NOMO-1 treated with dmso at 0.1 percent for 144 hours (cell line): ENCODE measurements around the gene SMCO4.

Experiments
- DNase-seq: peaks from one replicate; lab custom pipeline; 2025; ENCODE audit not compliant: unreplicated experiment; lab: John Stamatoyannopoulos, UW

The SMCO4 gene

DNA sequence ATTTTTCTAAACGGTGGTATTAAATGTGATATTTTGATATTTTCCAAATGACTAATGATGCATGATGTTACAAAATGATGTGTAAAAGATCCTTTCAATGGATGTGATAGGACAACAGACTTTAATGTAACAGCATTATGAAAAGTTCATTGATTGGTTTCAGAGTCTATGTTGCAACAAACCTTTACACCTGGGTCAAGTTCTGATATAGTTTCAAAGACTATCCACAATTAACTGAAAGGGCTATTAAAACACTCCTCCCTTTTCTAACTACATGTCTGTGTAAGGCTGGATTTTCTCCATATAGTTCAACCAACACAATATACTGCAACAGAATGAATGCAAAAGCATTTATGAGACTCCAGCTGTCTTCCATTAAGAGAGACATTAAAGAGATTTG, 35.7 kb downstream of the SMCO4 start:
- no peak for DNase-seq

DNA sequence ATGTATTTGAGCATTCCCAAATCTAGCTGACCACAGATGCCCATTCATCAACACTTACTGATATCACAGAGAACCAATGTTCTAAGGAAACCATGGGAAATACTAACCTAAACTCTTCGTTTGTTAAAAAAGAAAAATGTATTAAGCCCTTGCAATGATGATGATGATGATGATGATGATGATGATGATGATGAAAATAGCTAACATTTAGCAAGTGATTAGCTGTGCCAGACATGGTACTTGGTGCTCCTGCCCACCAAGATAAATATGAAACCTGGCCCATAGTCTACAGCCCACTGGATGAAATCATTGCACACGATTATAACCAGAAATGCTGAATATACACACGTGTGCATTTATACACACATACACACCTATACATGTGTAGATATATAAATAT, 37.5 kb downstream of the SMCO4 start:
- no peak for DNase-seq

DNA sequence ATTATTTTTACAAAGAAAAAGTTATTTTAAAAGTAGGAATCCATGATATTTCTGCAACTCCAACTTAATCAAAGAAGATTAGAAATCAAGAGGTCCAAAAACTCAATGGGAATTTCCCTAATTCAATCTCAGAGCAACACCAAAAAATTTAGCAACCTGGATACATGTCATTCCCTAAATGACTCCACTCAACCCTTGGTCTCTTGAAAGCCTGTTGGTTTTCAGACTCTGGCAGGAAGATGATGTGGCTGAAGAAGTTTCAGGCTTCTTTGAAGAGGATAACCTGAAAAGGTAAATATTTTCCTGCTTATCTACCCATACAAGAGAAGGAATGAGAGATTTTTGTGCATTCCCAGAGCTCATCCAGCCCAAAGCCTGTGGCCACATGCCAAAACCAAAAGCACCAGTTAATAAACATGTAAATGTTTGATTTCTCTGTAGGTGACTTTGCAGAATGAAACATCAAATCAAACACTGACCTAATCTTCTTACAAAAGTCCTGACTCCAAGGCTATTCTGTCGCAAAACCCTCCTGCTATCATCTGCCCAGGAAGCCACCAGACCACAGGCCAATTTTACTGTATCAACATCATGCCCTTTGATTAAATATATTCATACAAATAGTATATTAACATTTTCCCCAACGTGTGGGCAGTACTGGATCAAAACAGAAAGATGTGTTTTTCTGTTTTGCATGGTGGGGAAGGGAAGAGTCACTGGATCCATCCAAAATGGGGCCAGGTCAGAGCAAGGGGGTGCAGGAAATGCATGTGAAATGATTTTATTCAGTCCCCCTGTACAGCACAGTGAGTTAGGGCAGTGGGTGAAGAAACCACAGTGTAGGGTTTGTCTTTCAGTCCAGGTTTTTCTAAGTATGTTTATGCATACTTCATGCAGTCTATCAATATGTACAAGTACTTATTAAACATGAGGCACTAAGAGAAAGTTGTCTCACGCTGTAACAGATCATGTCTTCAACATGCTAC, 38.8 kb downstream of the SMCO4 start:
- DNase-seq, result no peak

DNA sequence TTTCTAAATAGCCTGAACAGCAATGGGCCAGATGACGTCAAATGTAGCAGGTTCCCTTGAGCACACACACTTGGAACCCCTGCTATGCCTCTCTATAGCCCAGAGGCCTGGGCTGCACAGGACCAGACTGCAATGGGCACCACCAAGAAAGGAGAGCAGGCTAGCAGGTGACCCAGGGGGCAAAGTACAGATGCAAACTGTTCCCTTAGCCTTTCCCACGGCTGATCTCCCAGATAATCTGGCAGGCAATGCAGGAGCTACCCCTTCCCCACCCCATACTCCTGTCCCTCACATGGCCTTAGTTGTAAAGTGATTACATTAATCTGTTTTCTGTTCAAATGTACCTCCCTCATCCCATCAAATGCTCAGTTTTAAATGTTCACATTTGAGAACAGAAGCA, 41.3 kb downstream of the SMCO4 start:
- DNase-seq, result no peak

DNA sequence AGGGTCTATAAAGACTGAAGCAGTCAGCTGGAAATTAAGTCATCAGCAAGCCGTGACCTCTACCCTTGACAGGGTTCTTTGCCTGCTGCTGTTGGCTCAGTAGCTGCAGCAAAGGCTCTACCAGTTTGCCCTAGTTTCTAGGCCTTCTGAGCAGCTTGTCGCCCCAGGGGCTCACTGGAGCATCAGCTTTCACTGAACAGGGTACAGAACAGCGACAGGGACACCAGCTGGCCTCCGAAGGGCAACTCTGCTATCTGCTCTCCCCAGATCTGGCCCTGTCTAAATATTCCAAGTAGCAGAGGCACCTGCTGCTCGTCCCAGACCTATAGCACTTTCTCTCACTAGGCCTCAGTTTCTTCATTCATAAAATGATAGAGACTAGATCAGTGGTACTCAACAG, 42.4 kb downstream of the SMCO4 start:
- DNase-seq, result no peak

DNA sequence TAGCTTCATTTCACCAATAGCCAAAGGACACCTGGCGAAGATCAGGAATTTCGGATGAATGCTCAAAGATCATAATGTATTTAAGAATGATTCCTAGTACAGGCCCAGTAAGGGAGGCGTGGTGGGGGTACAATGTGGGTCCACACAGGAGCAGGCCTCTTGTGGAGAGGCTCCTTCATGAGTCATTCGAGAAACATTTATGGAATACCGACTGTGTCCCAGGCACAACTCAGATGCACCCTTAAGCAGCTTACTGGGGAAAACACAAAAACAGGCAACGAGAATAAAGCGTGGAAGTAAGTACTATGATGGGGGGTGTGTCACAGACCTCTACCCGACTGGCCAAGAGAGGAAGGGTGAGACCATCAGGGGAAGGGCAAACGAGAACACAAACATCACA, 44.5 kb downstream of the SMCO4 start:
- no peak for DNase-seq

DNA sequence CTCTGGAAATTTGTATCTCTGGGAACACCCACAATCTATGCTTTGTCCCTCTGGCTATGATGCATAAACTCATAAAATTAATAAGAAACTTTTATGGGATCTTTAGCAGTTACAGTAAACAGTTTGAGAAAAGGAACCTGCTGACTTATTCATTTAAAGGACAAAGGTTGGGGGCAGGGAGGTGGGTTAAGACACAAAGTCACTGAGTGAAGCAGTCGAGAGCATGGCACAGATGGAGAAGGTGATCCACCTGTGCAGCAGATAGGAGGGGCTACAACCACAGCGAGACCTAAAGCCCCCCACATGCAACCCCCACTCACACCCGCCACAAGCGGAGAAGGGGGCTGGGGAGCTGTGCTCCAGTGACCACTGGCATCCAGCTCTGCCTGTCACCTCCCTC, 45.0 kb downstream of the SMCO4 start:
- no peak for DNase-seq

DNA sequence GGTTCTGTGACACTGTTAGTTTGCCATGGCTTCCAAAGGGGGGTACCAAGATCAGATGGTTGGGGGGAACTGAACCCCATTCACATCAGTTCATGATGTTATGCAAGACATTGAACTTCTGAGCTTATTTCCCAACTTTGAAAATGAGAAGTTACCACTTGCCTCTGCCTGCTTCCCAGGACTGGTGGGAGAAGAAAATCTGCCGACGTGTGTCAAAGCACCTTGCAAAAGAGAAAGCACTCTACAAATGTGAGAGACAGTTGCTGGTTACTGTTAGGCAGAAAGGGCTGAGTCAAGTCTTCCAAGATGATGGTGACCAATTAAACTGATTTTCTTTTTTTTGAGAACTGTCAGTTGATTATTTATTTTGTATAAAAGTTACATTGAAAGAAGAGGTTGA, 45.6 kb downstream of the SMCO4 start:
- peak; percentile 63 for DNase-seq

DNA sequence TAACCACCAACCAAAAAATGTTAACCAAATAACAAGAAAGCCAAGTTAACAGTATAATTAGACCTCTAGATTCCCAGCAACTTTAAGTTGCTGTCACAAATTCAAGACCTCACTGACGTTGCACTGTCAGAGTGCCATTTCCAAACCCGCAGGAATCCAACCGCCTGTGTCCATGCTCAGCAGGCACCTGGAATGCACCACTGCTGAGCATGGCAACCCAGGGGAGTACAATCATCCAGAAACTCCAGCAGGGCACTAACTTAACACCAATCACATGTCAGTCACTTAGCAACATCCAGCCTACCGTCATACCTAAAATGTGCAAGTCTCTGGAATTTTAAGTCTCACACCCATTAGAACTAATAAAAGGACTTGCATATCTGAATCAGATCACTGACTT, 48.8 kb downstream of the SMCO4 start:
- no peak for DNase-seq

DNA sequence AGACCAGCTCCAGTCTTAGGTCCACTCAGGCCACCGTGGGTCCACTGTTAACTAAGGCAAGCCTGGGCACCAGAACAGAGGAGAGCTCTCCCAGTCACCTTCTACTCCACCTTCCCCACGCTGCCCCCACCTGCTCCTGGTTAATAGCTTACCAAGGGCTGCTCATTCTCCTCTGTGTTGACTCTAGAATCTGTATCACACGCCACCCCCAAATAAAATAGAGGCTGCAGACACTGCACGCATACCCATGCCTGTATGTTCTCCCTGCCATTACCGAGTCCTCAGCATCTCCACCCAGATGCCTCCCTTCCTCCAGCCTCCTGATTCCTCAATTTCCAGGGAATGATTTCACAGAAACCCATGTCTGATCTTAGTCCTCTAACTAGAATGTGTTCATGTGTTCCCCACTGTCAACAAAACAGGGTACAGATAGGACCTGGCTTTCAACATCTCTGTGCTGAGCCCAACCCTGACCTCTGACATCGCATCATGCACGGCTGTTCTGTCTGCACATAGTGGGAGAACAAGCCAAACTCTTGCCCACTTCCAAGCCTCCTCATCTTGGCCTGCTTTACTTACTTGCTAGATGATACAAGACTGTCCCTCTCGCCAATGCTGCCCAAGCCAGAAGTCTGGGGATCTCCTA, 49.8 kb downstream of the SMCO4 start:
- DNase-seq, result no peak

DNA sequence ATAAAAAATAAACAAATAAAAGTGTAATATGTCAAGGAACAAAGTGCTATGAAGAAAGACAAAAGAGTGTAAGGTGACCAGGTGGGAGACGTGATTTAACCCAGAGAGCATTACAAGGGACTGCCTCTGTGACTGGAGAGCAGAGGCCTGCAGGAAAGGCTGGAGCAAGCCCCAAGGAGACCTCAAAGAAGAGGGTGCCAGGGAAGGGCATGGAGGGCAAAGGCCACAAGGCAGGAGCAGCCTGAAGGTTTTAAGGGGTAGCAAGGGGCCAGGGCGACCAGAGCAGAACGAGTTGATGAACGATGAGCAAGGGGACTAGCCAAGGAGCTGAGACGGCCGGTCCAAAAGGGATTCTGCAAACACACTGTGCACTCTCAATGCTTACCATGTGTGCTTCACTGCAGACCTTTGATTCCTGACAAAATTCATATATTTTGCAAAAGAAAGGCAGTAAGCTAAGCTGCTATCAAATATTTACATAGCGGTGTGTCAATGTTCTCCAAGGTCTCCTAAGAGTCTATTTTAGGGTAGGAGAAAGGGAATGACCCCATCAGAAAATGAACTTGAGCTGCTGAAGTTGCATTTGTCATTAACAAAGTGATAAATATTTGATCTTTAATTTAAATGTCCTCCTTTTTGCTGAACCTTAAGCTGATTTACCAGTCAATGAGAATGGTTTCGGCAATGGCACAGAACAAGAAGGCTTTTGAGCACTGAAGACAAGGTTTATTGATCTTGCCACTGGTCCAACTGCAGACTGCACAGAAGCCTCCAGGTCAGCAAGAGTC, 50.5 kb downstream of the SMCO4 start:
- DNase-seq, result no peak

DNA sequence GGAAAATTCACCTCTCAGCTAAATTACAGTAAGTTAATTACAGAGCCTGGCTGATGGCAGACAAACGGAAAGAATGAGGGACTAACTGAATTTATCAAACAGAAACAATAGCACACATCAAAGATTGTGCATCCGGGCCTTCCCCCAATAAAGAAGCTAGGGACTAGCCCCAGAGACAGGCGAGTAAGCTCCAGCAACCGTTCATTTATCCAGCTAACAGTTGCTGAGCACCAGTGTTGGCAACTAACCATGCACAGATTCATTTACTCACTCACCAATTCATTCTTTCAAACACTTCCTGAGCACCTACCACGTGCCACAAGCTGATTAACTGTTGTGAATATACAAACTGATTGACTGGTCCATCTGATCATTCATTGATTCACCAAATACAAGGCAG, 51.2 kb downstream of the SMCO4 start:
- DNase-seq, result no peak

DNA sequence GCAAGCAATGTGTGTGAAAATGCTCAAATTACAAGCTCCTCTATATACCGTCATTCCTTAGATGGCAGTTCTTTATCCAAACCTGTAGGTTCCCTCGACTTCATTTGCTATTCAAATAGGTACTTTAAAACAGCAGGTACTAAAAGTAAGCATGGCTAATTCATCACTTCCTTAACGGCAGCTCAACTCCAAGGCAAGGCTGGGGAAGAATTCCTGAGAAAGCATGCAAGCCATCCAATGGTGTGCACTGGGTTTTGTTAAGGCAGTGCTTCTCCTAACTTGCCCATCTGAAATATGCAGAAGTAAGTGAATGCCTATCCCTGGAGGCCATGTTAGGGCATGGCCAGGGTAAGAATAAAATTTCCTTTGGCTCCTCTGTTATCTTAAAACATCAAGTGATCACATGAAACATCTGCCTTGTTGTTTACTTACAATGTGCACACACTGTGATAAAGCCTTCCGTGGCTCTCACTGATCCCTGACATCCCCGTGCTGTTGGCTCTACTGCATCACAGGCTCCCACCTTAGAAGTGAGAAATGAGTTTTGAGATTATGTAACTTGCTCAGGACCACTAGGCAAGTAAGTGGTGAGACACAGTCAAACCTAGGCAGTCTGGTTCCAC, 52.1 kb downstream of the SMCO4 start:
- no peak for DNase-seq

DNA sequence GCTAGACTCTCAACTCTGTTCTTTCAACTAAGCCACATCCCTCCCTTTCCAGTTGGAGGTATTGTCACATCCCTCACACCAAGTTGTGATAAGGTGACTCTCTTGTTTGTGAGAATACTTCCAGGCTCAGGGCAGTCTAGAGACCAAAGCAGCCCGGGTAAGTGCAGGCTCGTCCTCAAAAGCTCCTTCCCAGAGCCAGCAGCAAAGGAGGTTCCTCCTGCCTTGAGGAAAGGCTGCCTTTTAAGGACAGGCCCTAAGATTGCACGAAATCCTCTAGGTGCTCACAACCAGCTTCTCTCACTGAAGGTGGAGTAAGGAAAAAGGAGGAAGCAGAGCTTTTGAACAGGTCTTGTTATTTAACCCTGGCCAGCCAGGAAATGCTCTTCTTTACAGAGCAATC, 53.4 kb downstream of the SMCO4 start:
- DNase-seq, result no peak

DNA sequence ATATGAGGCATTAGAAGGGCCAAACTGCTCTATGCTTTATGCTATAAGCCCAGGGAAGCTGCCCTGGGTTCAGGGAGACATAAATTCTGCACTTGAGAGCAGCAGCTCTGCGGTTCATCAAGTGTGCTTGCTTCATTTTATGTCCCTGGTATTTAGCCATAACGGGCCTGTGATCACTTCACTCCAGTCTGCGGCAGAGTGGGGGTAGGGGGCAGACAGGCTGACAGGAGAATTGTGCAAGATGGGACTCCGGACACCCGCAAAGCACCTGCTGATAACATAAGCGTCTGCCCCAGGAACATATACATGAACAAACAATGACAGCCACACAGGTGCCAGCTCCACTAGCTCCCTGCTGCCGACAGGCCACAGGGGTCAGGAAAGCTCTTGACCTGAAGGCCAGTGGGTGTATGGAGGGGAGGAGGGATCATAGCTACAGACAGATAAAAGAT, 56.1 kb downstream of the SMCO4 start:
- DNase-seq, result peak; percentile 31

DNA sequence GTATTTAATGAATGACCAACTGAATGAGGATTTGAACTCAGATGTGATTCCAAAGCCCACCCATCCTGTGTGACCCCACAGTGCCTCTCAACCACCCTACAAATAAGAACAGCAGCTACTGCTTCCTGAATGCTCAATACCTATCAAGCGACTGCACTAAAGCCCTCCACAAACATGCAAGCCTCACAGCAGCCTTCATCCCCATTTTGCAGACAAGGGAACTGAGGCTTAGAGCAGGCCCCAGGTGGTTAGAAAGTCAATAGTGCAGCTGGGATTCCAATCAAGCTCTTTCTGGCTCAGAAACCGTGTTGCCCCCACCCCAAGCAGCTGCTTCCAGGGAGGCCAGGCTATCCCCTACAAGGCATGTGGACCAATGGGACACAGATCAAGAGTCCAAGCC, 57.2 kb downstream of the SMCO4 start:
- DNase-seq, result no peak

DNA sequence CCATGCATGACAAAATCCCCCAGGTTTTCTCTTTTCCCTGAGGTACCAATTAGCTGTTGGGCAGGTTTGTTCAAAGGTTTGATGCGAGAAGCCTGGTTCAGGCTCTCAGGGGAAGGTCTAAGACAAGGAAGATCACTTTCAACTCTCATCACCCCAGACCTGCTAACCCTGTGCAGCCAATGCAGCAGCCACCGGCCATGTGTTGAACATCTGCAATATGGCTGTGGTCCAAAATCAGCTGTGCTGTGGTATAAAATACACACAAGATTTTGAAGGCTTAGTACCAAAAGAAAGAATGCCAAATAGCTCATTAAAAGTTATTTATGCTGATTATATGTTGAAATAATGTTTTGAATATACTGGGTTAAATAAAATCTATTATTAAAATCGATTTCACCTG, 58.5 kb downstream of the SMCO4 start:
- DNase-seq, result no peak

DNA sequence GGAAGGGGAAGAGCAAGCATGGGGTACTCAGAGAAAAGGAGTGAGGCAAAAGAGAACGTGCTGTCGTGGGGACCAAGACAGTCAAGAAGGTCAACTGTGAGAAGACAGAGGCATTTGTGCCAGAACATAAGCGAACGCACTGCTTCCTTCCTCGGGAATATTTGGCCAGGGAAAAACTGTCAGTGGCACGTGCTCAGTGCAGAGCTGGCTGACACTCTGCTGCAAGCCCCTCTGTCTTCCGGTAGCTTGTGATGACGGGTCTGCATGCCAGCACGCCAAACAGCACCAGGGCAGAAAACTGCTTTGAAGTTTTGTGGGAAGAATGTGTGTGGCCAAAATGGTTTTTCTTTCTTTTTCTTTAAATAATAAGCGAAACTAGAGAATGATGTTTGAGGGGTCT, 60.6 kb downstream of the SMCO4 start:
- DNase-seq, result no peak

DNA sequence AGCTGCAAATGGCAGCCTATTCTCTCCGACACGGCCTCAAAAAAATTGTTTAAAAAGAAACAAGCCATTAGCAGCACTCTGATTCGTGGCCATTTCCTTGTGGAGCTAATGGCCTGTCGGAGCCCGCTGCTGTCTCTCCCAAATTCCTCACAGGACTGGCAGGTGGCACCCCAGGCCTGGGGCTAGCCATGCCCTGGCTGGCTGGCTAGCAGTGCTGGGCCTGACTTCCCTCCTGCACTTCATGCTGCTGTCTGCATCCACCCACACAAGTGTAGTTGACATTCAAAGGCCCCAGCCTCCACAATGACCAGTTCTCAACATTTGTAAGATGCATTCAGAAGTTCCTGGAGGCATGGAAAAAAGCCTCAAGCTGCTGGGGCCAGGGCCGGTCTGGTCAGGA, 61.5 kb downstream of the SMCO4 start:
- no peak for DNase-seq

DNA sequence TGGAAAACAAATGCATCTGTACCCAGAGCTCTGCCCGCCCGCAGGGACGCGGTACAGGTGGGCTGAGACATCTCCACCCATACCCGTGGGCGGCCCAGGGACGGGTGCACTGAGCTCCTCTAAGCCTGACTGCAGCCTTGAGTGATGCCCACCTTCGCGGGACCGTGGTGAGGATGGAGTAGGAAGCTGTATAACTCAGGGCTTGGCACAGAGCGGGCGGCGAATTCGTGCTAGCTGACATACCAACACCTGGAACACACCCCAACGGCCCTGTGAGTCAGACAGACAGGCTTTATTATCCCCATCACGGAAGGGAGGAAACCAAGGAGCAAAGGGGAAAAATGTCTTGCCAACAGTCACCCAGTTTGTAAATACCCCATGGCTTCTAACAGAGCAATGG, 61.9 kb downstream of the SMCO4 start:
- no peak for DNase-seq

DNA sequence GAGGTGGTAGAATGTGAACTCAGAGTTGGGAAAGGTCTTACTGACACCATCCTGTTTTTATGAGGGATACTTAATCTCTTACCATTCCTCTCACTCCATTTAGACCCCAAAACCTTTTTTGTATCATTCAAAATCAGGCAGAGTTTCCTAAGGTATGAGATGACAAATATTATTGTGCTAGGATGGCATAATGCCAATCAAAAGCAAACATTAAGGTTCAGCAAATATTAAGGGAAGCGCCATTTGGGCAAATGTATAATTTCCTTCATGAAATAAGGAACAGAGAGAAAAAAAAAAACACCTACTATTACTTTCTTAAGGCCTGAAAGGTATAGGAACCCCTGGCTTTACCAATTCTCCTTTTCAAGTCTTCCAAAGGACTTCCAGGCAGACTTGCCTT, 62.4 kb downstream of the SMCO4 start:
- no peak for DNase-seq
